HG03060 (cell line): ENCODE measurements around the gene TRIM71.
"Not testable (repeated sequence)": the region's sequence is repeated elsewhere in the genome, so short reads cannot be mapped to it uniquely, and the experiment has no call there.

Source experiments
- ATAC-seq: cut with Tn5 transposase; IDR thresholded peaks from one replicate; pipeline ENCODE4 v1.9.1; 2021; ENCODE audit warnings: low read depth, moderate number of reproducible peaks; ENCODE audit not compliant: unreplicated experiment

The TRIM71 gene

DNA sequence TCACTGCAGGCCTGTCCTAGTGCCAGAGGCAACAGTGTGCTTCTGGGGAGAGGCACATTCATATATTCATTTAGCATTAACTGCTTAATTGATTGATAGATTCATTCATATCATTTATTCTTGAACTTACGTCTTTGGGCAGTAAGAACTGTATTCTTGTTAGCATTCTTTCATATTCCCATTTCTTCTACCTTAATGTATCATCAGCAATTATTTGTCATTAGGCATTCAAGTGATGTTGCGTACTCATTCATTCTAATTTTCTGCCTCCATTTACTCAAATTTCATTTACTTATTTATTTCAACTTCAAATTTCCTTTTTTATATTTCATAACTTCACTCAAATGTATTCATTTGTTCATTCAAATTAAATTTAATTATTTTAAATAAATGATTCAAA is 102.1 kb downstream of the TRIM71 start:
- ATAC-seq: no peak

GRCh38 chr3:32922078-32922477 is 104.3 kb downstream of the TRIM71 start:
- no peak for ATAC-seq

- no peak for ATAC-seq
Measured at GRCh38 chr3:32930161-32930560, 112.4 kb downstream of the TRIM71 start.

DNA sequence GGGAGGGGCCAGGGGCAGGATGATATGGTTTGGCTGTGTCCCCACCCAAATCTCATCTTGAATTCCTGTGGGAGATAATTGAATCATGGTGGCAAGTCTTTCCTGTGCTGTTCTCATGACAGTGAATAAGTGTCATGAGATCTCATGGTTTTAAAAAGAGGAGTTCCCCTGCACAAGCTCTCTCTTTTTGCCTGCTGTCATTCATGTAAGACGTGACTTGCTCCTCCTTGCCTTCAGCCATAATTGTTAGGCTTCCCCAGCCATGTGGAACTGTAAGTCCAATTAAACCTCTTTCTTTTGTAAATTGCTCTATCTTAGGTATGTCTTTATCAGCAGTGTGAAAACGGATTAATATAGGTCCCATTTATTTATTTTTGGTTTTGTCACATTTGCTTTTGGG is 113.5 kb downstream of the TRIM71 start:
- ATAC-seq: not testable (repeated sequence)

DNA sequence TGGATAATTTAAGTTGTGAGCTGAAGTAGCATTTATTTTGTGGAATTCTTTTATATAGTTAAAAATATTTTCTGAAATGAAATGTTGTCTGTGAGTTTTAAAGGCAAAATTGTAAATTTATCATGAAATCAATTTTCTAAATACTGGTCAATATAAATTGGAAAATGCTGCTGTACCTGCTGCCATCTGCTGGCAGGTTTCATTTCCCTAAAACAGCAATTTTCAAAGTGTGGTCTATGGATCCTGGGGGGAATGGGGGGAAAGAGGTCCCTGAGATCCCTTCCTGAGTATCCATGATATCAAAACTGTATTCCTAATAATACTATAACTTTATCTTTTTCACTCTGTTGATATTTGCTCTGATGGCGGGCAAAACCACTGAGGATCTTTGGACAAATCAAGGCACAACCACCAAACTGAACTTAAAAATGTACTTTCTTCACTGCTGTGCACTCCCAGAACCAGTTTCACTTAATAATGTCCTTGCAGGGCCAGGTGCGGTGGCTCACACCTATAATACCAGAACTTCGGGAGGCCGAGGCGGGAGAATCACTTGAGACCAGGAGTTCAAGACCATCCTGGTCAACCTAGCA is 116.4 kb downstream of the TRIM71 start:
- no peak for ATAC-seq

- ATAC-seq: no peak
Measured at GRCh38 chr3:32937331-32937730, 119.5 kb downstream of the TRIM71 start.

- not testable (repeated sequence) for ATAC-seq
Measured at GRCh38 chr3:32939531-32940284, 121.9 kb downstream of the TRIM71 start.

- no peak for ATAC-seq
Measured at GRCh38 chr3:32940726-32941125, 122.9 kb downstream of the TRIM71 start.

DNA sequence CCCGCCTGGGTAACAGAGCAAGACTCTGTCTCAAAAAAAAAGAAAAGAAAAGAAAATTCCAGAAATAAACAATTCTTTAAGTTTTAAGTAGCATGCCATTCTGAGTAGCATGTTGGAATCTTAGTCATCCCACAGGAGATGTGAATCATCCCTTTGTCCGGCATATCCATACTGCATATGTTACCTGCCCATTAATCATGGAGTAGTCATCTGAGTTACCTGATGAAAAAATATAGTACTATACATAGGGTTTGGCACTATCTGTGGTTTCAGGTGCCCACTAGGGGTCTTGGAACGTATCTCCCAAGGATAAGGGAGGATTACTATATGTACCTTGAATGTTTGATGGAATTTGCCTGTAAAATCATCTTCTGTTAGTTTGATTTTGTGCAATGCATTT is 127.3 kb downstream of the TRIM71 start:
- ATAC-seq: no peak

- ATAC-seq: not testable (repeated sequence)
Measured at GRCh38 chr3:32945598-32945997, 127.8 kb downstream of the TRIM71 start.

- no peak for ATAC-seq
Measured at GRCh38 chr3:32946973-32947788, 129.4 kb downstream of the TRIM71 start.
